PFSK-1 (cell line): ENCODE results near the gene SLC22A16.

Source experiments
- FOXP2 ChIP-seq: optimal IDR thresholded peaks from 2 replicates; pipeline ENCODE3; 2011; ENCODE audit warnings: borderline replicate concordance, control low read depth, inconsistent platforms; ENCODE audit not compliant: insufficient read depth; ENCODE audit errors: extremely low read length, extremely low read depth
- POLR2AphosphoS5 ChIP-seq: IDR thresholded peaks from 2 replicates; pipeline ENCODE4 v1.6.1; 2012; ENCODE audit warnings: low read depth, mild to moderate bottlenecking, control low read depth, low read length, moderate library complexity
- SIN3A ChIP-seq: IDR thresholded peaks from 2 replicates; pipeline ENCODE4 v1.6.1; 2012; ENCODE audit warnings: mild to moderate bottlenecking, low read length, moderate library complexity, borderline replicate concordance; ENCODE audit not compliant: insufficient read depth
- TAF1 ChIP-seq: IDR thresholded peaks from 2 replicates; pipeline ENCODE4 v1.6.1; 2012; ENCODE audit warnings: low read length, control low read depth, borderline replicate concordance; ENCODE audit not compliant: insufficient read depth
- TF ChIP-seq, protein P1 (sequence below), 2 experiments: IDR thresholded peaks; 2 replicates each; pipeline versions ENCODE4 v1.6.1 to v1.8.0; 2011 to 2012; ENCODE audit warnings: low read depth in 2 of 2, low read length in 2 of 2, control low read depth in 1 of 2, inconsistent platforms in 1 of 2, mild to moderate bottlenecking in 1 of 2, moderate library complexity in 1 of 2; ENCODE audit not compliant: insufficient read depth in 1 of 2

SLC22A16 gene

DNA sequence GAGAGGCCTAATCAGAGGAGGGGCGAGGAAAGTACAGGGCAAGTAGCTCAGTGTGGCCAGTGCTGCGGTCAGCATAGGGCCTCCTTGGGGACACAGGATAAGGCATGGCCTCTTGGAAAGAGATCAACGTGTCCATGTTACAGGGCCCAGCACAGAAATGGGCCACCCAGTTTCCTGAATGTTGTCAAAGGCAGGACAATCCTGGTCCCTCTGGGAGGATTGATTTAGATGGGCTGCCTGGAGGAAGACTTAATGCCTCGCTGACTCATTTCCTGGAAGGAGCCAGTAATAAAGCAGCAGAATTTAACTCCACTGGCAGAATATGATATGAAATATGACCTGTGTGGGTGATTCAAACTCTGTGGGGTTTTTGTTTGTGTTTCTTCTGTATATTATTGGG lies 77.6 kb downstream of the SLC22A16 start:
- TF ChIP-seq, protein P1, sequence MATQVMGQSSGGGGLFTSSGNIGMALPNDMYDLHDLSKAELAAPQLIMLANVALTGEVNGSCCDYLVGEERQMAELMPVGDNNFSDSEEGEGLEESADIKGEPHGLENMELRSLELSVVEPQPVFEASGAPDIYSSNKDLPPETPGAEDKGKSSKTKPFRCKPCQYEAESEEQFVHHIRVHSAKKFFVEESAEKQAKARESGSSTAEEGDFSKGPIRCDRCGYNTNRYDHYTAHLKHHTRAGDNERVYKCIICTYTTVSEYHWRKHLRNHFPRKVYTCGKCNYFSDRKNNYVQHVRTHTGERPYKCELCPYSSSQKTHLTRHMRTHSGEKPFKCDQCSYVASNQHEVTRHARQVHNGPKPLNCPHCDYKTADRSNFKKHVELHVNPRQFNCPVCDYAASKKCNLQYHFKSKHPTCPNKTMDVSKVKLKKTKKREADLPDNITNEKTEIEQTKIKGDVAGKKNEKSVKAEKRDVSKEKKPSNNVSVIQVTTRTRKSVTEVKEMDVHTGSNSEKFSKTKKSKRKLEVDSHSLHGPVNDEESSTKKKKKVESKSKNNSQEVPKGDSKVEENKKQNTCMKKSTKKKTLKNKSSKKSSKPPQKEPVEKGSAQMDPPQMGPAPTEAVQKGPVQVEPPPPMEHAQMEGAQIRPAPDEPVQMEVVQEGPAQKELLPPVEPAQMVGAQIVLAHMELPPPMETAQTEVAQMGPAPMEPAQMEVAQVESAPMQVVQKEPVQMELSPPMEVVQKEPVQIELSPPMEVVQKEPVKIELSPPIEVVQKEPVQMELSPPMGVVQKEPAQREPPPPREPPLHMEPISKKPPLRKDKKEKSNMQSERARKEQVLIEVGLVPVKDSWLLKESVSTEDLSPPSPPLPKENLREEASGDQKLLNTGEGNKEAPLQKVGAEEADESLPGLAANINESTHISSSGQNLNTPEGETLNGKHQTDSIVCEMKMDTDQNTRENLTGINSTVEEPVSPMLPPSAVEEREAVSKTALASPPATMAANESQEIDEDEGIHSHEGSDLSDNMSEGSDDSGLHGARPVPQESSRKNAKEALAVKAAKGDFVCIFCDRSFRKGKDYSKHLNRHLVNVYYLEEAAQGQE (IDR thresholded peaks at IDR 0.05; ENCODE audit: insufficient read depth in 1 of 2, low read depth in 2 of 2, low read length in 2 of 2), result peak in 1 of 2 experiments; percentile 15; a peak in 1 of 4 replicates
- no peak for TF ChIP-seq SIN3A

DNA sequence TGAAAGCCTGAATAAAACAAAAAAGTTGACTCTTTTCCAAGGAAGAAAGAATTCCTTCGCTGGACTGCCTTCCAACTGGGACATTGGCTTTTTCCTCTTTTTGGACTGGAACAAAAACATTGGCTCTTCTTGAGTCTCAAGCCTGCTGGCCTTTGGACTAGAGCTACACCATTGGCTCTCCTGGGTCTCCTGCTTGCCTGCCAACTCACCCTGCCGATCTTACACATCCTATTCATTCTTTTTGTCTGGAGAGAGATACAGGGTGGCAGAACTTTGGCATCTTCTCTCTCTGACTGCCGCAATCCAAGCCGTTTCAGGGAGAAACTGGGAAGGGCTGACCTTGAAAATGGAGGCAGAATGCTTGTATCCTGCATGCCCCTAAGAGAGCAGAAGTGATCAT lies 81.2 kb downstream of the SLC22A16 start:
- TF ChIP-seq FOXP2, result no peak
- no peak for TF ChIP-seq TAF1
- no peak for TF ChIP-seq SIN3A
- TF ChIP-seq POLR2AphosphoS5, result no peak
- TF ChIP-seq, protein P1 (IDR thresholded peaks at IDR 0.05; ENCODE audit: insufficient read depth in 1 of 2, low read depth in 2 of 2, low read length in 2 of 2), result no peak

DNA sequence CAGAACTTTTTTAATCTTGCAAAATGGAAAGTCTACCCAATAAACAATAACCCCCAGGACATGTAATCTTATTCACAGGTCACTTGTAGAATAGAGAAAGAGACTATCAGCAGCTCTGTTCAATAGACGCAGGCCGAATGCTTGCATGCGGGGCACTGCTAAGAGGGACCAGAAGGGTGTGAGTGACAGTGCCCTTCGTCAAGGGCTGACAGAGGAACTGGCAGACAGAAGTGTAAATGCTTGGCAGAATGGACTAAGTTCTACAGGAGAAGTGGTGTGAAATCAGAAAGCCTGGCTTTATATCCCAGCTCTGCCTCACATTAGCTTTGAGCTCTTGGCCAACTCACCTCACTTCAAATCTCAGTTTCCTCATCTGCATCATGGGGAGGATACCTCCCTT lies 82.0 kb downstream of the SLC22A16 start:
- TF ChIP-seq, protein P1 (IDR thresholded peaks at IDR 0.05; ENCODE audit: insufficient read depth in 1 of 2, low read depth in 2 of 2, low read length in 2 of 2), result no peak
- TF ChIP-seq POLR2AphosphoS5 (no peak), SIN3A (no peak), TAF1 (no peak), FOXP2 (no peak)

DNA sequence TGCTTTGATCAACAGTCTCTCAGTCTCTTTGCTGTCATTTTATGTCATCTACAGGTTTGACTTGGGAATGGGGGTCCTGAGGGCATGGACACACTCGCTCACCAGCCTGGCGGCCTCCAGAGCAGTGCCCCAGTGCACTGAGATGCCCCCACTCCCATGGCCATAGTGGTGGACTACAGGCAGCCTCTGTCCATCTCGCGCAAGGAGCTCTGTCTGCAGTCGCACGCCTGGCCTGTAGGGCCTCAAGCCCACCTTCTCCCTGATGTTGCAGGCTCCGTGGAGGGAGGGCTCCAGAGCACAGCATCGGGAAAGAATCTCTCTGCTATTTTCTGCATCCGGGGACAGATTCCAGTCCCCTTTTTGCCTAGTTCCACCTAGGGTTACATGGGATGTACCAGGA lies 83.7 kb downstream of the SLC22A16 start:
- TF ChIP-seq POLR2AphosphoS5 (no peak), FOXP2 (no peak), SIN3A (no peak), TAF1 (no peak)
- TF ChIP-seq, protein P1 (IDR thresholded peaks at IDR 0.05; ENCODE audit: insufficient read depth in 1 of 2, low read depth in 2 of 2, low read length in 2 of 2), result no peak

DNA sequence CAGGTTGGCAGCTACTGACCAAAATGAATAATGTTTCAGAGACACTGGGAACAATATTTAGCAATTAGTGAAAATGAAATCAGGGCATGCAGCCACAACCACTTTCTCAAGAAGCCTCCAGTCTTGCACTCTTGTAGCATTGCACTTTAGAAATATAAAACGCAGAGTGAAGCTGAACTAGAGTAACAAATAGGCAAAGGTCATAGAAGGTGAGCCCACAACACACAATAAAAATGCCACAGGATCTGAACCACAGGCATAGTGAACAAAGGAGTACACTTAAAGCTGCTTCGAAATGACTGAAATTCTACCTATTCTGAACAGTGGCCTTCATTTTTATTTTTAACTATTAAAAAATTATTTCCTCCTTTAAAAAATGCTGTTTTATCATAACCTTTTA lies 86.0 kb downstream of the SLC22A16 start:
- TF ChIP-seq SIN3A (no peak), TAF1 (no peak), FOXP2 (no peak), POLR2AphosphoS5 (no peak)
- TF ChIP-seq, protein P1 (IDR thresholded peaks at IDR 0.05; ENCODE audit: insufficient read depth in 1 of 2, low read depth in 2 of 2, low read length in 2 of 2), result no peak
